NCI-H1694 (cell line): ENCODE measurements around the gene ALAD.

ENCODE experiments used
- DNase-seq: peaks from one replicate; lab custom pipeline; 2025; lab: John Stamatoyannopoulos, UW

Gene ALAD

GRCh38 chr9:113345671-113346070, 55.4 kb downstream of the ALAD start:
- no peak for DNase-seq

GRCh38 chr9:113345190-113345589, 55.9 kb downstream of the ALAD start:
- no peak for DNase-seq

- DNase-seq, result no peak
Observed at GRCh38 chr9:113343732-113344231, 57.3 kb downstream of the ALAD start.

GRCh38 chr9:113341712-113342410, 59.2 kb downstream of the ALAD start:
- DNase-seq, result no peak

- peak; percentile 69 for DNase-seq
Observed at GRCh38 chr9:113340011-113340699, 60.9 kb downstream of the ALAD start, which contains the start of gene WDR31. Gene WDR31, minus strand, starts transcription at chr9:113340275. Its CDS starts 8,253 bp downstream, at chr9:113332022.

- DNase-seq, result no peak
Observed at GRCh38 chr9:113337714-113338113, 63.4 kb downstream of the ALAD start.
